PC-9 (cell line): ENCODE measurements around the gene ANK2. TPM values are rescaled to one million over a fixed set of nuclear protein-coding genes. Genes with fewer than 3 reads are reported as not detected.

Source experiments
- BruUV-seq: library from RNA; stranded (reverse); fragments of 400-500 nt; replicated peaks from 2 replicates; lab custom pipeline; 2021; lab: Mats Ljungman, UMichigan
- CTCF ChIA-PET: fragments of 300-600 bp; sonication (Branson Sonifier 250); formaldehyde crosslinking; loops from one replicate; lab custom pipeline; 2022; ENCODE audit warnings: antibody characterized with exemption; lab: Charles Lee
- POLR2A ChIA-PET: fragments of 300-600 bp; sonication (Branson Sonifier 250); formaldehyde crosslinking; loops from one replicate; lab custom pipeline; 2022; ENCODE audit warnings: antibody characterized with exemption; ENCODE audit not compliant: unreplicated experiment; lab: Charles Lee
- DNase-seq, 2 experiments: peaks; one replicate each; pipeline versions ENCODE4 v3.0.0 to v3.0.0-alpha.2; 2015 to 2022; ENCODE audit warnings: mixed read lengths in 1 of 2
- H2AFZ ChIP-seq: fragments of 200-600 bp; sonication (generic); 2 replicates; pipeline ENCODE4 v1.8.1; 2017; ENCODE audit warnings: antibody characterized with exemption
- H3F3A ChIP-seq: fragments of 200-600 bp; sonication (generic); 2 replicates; pipeline ENCODE4 v1.8.1; 2017; ENCODE audit warnings: antibody characterized with exemption, mild to moderate bottlenecking, low read depth; ENCODE audit not compliant: insufficient read depth
- H3K27ac ChIP-seq: fragments of 200-600 bp; sonication (generic); 2 replicates; pipeline ENCODE4 v1.6.1; 2016; ENCODE audit warnings: mixed run types
- H3K27me3 ChIP-seq: fragments of 200-600 bp; sonication (generic); 2 replicates; pipeline ENCODE4 v1.6.1; 2016; ENCODE audit warnings: low read depth, mixed run types; ENCODE audit not compliant: insufficient read depth
- H3K36me3 ChIP-seq: fragments of 200-600 bp; sonication (generic); 2 replicates; pipeline ENCODE4 v1.6.1; 2016; ENCODE audit warnings: low read depth, mixed run types
- H3K4me1 ChIP-seq: fragments of 200-600 bp; sonication (generic); replicated peaks from 2 replicates; pipeline ENCODE4 v1.6.1; 2016; ENCODE audit warnings: mixed run types; ENCODE audit not compliant: insufficient read depth
- H3K4me2 ChIP-seq: fragments of 200-600 bp; sonication (generic); 2 replicates; pipeline ENCODE4 v1.6.1; 2017; ENCODE audit warnings: mixed run types
- H3K4me3 ChIP-seq: fragments of 200-600 bp; sonication (generic); 2 replicates; pipeline ENCODE4 v1.6.1; 2016; ENCODE audit warnings: mixed run types
- H3K79me2 ChIP-seq: fragments of 200-600 bp; sonication (generic); 2 replicates; pipeline ENCODE4 v1.6.1; 2017; ENCODE audit warnings: low read depth, mixed run types
- H3K9me2 ChIP-seq: fragments of 200-600 bp; sonication (generic); 2 replicates; pipeline ENCODE4 v1.8.1; 2017; ENCODE audit warnings: mild to moderate bottlenecking; ENCODE audit not compliant: insufficient read depth
- H3K9me3 ChIP-seq: fragments of 200-600 bp; sonication (generic); 2 replicates; pipeline ENCODE4 v1.8.1; 2016; ENCODE audit warnings: low read depth; ENCODE audit not compliant: insufficient read depth
- H4K20me1 ChIP-seq: fragments of 200-600 bp; sonication (generic); 2 replicates; pipeline ENCODE4 v1.8.1; 2017; ENCODE audit not compliant: insufficient read depth
- EZH2 ChIP-seq: fragments of 200-600 bp; sonication (generic); IDR thresholded peaks from 2 replicates; pipeline ENCODE4 v1.8.0; 2017; ENCODE audit warnings: antibody characterized with exemption, low read depth
- intact Hi-C: fragments of 100-400 bp; cut with micrococcal nuclease; formaldehyde crosslinking; loops from one replicate; pipeline ENCODE4 v1.10.0; 2022; ENCODE audit not compliant: unreplicated experiment
- total RNA-seq: library from RNA; stranded (reverse); gene quantifications from 2 replicates; pipeline ENCODE4 v1.2.3, GENCODE V29; 2021
- TF ChIP-seq, protein P1 (sequence below): fragments of 200-600 bp; sonication (generic); conservative IDR thresholded peaks from 2 replicates; pipeline ENCODE4 v1.6.1; 2017; ENCODE audit warnings: mixed run types, antibody characterized with exemption, mild to moderate bottlenecking, moderate library complexity

ANK2 gene
- total RNA-seq, 1 experiment from 2014 or later: 0.61 TPM

DNA sequence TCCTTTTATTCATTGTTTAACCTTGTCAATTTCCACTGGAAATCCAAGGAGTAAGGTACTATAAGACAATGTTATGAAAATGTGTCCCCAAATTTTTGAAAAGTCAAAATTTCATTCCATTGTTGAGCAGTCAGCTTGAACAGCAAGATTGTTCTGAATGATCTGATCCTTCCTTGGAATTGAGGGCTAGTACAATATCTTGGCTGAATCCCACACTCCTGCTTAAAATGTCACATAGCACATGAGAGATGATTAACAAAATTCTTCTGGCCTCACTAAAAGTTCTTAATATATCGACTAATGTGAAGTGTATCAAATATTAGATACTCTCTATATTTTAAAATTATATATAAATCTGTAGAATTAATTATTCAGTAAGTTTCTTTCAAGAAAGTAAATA lies 104.8 kb downstream of the ANK2 start:
- no peak overlapping the region for H3K4me3 ChIP-seq
- no TSS peak for BruUV-seq
- H3K9me3 ChIP-seq: no peaks in the 10 kb centered on the region
- no peaks in the 10 kb centered on the region for H3K79me2 ChIP-seq
- CTCF ChIA-PET: no interaction called here
- DNase-seq: no peak
- H3K36me3 ChIP-seq: no peaks in the 10 kb centered on the region
- H3K4me1 ChIP-seq: no peaks in the 10 kb centered on the region
- H4K20me1 ChIP-seq: no peaks in the 10 kb centered on the region
- intact Hi-C loops: no loop called here
- H2AFZ ChIP-seq: no peak overlapping the region
- no peaks in the 10 kb centered on the region for H3K9me2 ChIP-seq
- no peak overlapping the region for H3K27ac ChIP-seq
- H3F3A ChIP-seq: no peaks in the 10 kb centered on the region
- no peak overlapping the region for H3K4me2 ChIP-seq
- TF ChIP-seq EZH2: no peak
- TF ChIP-seq, protein P1, sequence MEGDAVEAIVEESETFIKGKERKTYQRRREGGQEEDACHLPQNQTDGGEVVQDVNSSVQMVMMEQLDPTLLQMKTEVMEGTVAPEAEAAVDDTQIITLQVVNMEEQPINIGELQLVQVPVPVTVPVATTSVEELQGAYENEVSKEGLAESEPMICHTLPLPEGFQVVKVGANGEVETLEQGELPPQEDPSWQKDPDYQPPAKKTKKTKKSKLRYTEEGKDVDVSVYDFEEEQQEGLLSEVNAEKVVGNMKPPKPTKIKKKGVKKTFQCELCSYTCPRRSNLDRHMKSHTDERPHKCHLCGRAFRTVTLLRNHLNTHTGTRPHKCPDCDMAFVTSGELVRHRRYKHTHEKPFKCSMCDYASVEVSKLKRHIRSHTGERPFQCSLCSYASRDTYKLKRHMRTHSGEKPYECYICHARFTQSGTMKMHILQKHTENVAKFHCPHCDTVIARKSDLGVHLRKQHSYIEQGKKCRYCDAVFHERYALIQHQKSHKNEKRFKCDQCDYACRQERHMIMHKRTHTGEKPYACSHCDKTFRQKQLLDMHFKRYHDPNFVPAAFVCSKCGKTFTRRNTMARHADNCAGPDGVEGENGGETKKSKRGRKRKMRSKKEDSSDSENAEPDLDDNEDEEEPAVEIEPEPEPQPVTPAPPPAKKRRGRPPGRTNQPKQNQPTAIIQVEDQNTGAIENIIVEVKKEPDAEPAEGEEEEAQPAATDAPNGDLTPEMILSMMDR: no peak
- POLR2A ChIA-PET: no interaction called here
- no peaks in the 10 kb centered on the region for H3K27me3 ChIP-seq

DNA sequence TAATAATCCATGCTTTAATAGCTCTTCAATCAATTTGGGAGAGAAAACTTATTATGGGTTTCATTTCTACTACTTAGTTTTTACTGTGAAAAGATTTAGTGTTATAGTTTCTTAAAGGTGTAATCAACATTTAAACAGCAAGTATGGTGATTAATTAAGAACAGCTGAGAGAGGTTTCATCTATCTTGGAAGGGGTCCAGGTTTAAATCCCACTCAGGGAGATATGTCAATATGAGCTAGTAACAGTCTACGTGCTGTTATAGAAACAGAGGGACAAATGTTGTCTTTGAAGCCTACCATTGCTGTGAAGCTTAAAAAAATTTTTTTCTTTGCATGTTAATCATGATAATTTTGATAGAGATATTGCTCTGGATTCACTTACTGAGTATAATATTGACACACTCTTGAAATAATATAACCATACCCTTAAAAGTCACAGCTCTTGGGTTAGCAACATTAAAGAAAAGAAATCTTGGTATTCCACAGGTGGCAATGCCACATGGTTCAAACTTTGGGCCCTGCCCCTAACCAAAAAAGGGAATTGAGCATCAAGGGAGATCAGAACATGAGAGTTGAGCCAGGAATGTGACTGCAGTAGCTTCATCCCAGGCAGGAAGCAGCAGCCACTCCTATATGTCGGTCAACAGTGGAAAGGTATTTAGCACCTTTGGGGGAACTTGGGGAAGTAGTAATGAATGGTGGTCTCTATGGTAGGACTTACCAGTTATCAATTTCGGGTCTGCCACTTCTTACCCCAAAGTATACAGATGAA lies 107.8 kb downstream of the ANK2 start:
- TF ChIP-seq, protein P1: no peak
- TF ChIP-seq EZH2: no peak
- POLR2A ChIA-PET: interaction anchor here (0.7 kb wide), 1 partner anchor 75 kb away, joined by 5 read pairs; no protein-coding TSS in a partner anchor
- Histone ChIP-seq H3K4me2 (no peak overlapping the region), H3K9me2 (no peaks in the 10 kb centered on the region), H3F3A (no peaks in the 10 kb centered on the region), H3K79me2 (no peaks in the 10 kb centered on the region), H3K36me3 (no peaks in the 10 kb centered on the region), H3K4me3 (no peak overlapping the region), H4K20me1 (no peaks in the 10 kb centered on the region), H3K27ac (no peak overlapping the region), H3K4me1 (no peaks in the 10 kb centered on the region), H2AFZ (no peak overlapping the region), H3K27me3 (no peaks in the 10 kb centered on the region), H3K9me3 (no peaks in the 10 kb centered on the region)
- CTCF ChIA-PET: no interaction called here
- no peak for DNase-seq
- BruUV-seq: no TSS peak
- intact Hi-C loops: no loop called here

DNA sequence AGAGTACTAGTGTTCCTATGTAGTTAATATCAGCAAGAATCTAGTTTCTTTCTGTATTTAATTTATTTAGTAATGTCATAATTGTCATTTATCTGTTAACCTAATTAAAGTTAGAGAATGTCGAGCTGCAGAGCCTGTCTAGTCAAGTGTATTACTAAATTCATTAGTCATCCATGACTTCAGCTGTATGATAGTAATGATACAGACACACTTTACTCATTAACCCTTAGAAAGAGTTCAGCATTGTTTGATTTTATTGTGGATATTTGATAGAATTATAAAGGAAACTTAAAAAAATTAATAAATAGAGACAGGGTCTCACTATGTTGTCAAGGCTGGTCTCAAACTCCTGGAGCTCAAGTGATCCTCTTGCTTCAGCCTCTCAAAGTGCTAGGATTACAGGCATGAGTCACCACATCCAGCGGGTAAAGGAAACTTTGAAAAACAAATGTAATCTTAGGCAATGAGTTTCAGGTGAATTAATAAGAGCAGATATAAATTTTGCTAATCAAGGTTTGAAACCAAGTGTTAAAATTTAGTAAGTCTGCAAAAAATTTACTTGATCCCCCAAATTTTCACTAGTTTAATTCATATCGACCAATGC lies 110.6 kb downstream of the ANK2 start:
- Histone ChIP-seq H3K36me3 (no peaks in the 10 kb centered on the region), H3K27ac (no peak overlapping the region), H3F3A (no peaks in the 10 kb centered on the region), H3K4me1 (no peaks in the 10 kb centered on the region), H4K20me1 (no peaks in the 10 kb centered on the region), H3K4me2 (no peak overlapping the region), H3K27me3 (no peaks in the 10 kb centered on the region), H3K4me3 (no peak overlapping the region), H3K9me2 (no peaks in the 10 kb centered on the region), H3K79me2 (no peaks in the 10 kb centered on the region), H2AFZ (no peak overlapping the region), H3K9me3 (no peaks in the 10 kb centered on the region)
- TF ChIP-seq, protein P1: no peak
- TF ChIP-seq EZH2: no peak
- intact Hi-C loops: no loop called here
- ChIA-PET CTCF (no interaction called here), POLR2A (no interaction called here)
- BruUV-seq: no TSS peak
- no peak for DNase-seq
